ENCODE results near the gene DNAJB9. TPM values are rescaled to one million over a fixed set of nuclear protein-coding genes. Genes with fewer than 3 reads are reported as not detected.

The DNAJB9 gene
- total and polyA plus RNA-seq, 2 donors from 2014 or later, result 31.3 to 33.5 TPM

- Histone ChIP-seq H3K4me1 (ENCODE audit: control insufficient read depth in 2 of 3, insufficient read depth in 2 of 3, low read depth in 1 of 3, low read length in 3 of 3) (no peaks in the 10 kb centered on the region), H3K27me3 (ENCODE audit: control insufficient read depth, insufficient read depth, low read length) (no peaks in the 10 kb centered on the region), H3K9ac (ENCODE audit: low read length in 3 of 3) (no peak overlapping the region), H3K9me3 (ENCODE audit: control insufficient read depth in 2 of 3, insufficient read depth in 1 of 3, low read length in 3 of 3) (peaks cover 0 to 11% (median 0%) of the 10 kb centered on the region in 3 donors), H3K4me3 (ENCODE audit: low read length in 3 of 3) (no peak overlapping the region), H3K36me3 (ENCODE audit: control insufficient read depth in 2 of 3, insufficient read depth in 3 of 3, low read length in 3 of 3) (peaks cover 0 to 5% (median 2%) of the 10 kb centered on the region in 3 donors), H3K27ac (ENCODE audit: low read depth in 2 of 2, low read length in 2 of 2) (no peak overlapping the region)
- no peak for DNase-seq
- FAIRE-seq, result no peak
- intact Hi-C loops (cut with DNase I), result no loop called here
- TF ChIP-seq, protein P1, sequence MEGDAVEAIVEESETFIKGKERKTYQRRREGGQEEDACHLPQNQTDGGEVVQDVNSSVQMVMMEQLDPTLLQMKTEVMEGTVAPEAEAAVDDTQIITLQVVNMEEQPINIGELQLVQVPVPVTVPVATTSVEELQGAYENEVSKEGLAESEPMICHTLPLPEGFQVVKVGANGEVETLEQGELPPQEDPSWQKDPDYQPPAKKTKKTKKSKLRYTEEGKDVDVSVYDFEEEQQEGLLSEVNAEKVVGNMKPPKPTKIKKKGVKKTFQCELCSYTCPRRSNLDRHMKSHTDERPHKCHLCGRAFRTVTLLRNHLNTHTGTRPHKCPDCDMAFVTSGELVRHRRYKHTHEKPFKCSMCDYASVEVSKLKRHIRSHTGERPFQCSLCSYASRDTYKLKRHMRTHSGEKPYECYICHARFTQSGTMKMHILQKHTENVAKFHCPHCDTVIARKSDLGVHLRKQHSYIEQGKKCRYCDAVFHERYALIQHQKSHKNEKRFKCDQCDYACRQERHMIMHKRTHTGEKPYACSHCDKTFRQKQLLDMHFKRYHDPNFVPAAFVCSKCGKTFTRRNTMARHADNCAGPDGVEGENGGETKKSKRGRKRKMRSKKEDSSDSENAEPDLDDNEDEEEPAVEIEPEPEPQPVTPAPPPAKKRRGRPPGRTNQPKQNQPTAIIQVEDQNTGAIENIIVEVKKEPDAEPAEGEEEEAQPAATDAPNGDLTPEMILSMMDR (IDR thresholded peaks at IDR 0.05; ENCODE audit: borderline replicate concordance, extremely low read depth, insufficient read depth), result no peak
These were observed 8.5 kb upstream of the DNAJB9 start for GRCh38 chr7:108561047-108561619.

DNA sequence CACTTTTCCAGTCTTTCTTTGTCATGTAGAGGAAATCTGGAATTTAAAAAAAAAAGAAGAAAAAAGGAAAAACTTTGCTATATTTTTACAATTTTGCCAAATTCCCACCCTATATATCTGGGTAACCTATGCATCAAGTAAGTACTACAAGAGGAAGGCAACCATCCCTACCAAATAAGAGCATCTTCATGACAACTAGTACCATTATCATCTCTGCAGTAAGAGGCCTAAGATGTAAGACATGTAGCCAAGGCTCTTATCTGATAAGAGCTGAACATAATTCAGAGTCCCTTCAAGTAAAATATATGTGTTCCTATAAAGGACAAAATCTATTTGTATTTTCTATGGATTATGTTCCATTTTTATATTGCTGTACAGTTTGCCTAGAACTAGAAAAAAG, 3.7 kb upstream of the DNAJB9 start:
- Histone ChIP-seq H3K9ac (ENCODE audit: low read length in 3 of 3) (no peak overlapping the region), H3K36me3 (ENCODE audit: control insufficient read depth in 2 of 3, insufficient read depth in 3 of 3, low read length in 3 of 3) (peaks cover 0 to 5% (median 2%) of the 10 kb centered on the region in 3 donors), H3K9me3 (ENCODE audit: control insufficient read depth in 2 of 3, insufficient read depth in 1 of 3, low read length in 3 of 3) (no peaks in the 10 kb centered on the region), H3K27ac (ENCODE audit: low read depth in 2 of 2, low read length in 2 of 2) (no peak overlapping the region), H3K4me1 (ENCODE audit: control insufficient read depth in 2 of 3, insufficient read depth in 2 of 3, low read depth in 1 of 3, low read length in 3 of 3) (no peaks in the 10 kb centered on the region), H3K27me3 (ENCODE audit: control insufficient read depth, insufficient read depth, low read length) (no peaks in the 10 kb centered on the region), H3K4me3 (ENCODE audit: low read length in 3 of 3) (no peak overlapping the region)
- intact Hi-C loops (cut with DNase I), result no loop called here
- DNase-seq, result no peak
- FAIRE-seq, result no peak
- TF ChIP-seq, protein P1 (IDR thresholded peaks at IDR 0.05; ENCODE audit: borderline replicate concordance, extremely low read depth, insufficient read depth), result no peak

DNA sequence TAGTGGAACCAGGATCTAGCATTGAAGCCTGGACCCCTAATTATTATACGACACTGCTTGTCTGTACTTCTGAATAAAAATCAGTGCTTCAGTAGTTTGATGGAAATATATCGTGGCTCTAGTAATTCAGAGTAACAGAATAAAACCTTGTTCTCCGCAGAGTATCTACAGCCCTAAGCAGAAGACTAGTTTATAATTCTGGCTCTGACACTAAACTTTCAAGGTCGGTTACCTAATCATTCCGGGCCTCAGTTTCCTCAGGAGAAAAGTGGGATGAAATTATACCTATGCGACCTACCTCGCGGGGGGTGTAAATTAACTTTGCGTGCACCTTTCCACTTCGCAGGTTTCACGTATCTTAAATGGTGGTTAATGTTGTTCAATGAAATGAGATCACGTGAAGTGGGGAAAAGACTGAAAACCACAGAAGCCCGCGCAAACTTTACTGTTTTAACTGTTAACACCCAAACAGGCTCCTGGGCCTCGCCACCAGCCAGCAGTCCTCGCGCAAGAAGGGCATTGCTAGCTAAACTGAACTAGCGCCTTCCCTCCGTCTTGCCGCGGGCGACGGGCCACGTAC, 783 bp upstream of the DNAJB9 start:
- Histone ChIP-seq H3K9ac (ENCODE audit: low read length in 3 of 3) (peak overlapping the region; percentile 75 to 100 (median 98)), H3K27ac (ENCODE audit: low read depth in 2 of 2, low read length in 2 of 2) (peak overlapping the region; percentile 98 to 99), H3K4me1 (ENCODE audit: control insufficient read depth in 2 of 3, insufficient read depth in 2 of 3, low read depth in 1 of 3, low read length in 3 of 3) (peaks cover 0 to 5% (median 2%) of the 10 kb centered on the region in 3 donors), H3K27me3 (ENCODE audit: control insufficient read depth, insufficient read depth, low read length) (no peaks in the 10 kb centered on the region), H3K36me3 (ENCODE audit: control insufficient read depth in 2 of 3, insufficient read depth in 3 of 3, low read length in 3 of 3) (peaks cover 0 to 15% (median 4%) of the 10 kb centered on the region in 3 donors), H3K4me3 (ENCODE audit: low read length in 3 of 3) (peak overlapping the region; percentile 89 to 99 (median 98)), H3K9me3 (ENCODE audit: control insufficient read depth in 2 of 3, insufficient read depth in 1 of 3, low read length in 3 of 3) (no peaks in the 10 kb centered on the region)
- intact Hi-C loops (cut with DNase I), result no loop called here
- TF ChIP-seq, protein P1 (IDR thresholded peaks at IDR 0.05; ENCODE audit: borderline replicate concordance, extremely low read depth, insufficient read depth), result no peak
- DNase-seq (peak in 1 of 5 donors; percentile 13), FAIRE-seq (no peak)

Measured in kidney (tissue), 14 donors.